Activated naive CD4-positive, alpha-beta T cell treated with anti-CD3 and anti-CD28 coated beads, Interleukin-2, amount 50 U/mL, for 72 hours (primary cell): ENCODE measurements around the gene DNAJC10. TPM values are rescaled to one million over a fixed set of nuclear protein-coding genes. Genes with fewer than 3 reads are reported as not detected.

Source experiments
- ATAC-seq, 2 donors: fragments of 150-1000 bp; cut with Tn5 transposase; 2 replicates each; pipeline ENCODE4 v1.10.0; 2021; ENCODE audit warnings: mild to moderate bottlenecking in 2 of 2, moderate library complexity in 2 of 2
- DNase-seq, 2 donors: peaks; one replicate each; pipeline ENCODE4 v3.0.0; 2021 to 2022; ENCODE audit warnings: low spot score in 2 of 2
- H3K27ac Mint-ChIP-seq, 2 donors: one replicate each; pipeline ENCODE4 v1.8.0; 2022; ENCODE audit warnings: mild to moderate bottlenecking in 2 of 2, mixed read lengths in 2 of 2
- H3K36me3 Mint-ChIP-seq, 2 donors: one replicate each; pipeline ENCODE4 v1.8.0; 2022; ENCODE audit warnings: mixed read lengths in 2 of 2
- H3K9me3 Mint-ChIP-seq, 2 donors: one replicate each; pipeline ENCODE4 v1.8.0; 2022; ENCODE audit warnings: mixed read lengths in 2 of 2
- total RNA-seq, 2 donors: library from RNA; stranded (reverse); gene quantifications; one replicate each; pipeline ENCODE4 v1.2.3, GENCODE V29; 2022

DNAJC10 gene
- total RNA-seq, 2 donors from 2014 or later, result 36.9 to 37.2 TPM

DNA sequence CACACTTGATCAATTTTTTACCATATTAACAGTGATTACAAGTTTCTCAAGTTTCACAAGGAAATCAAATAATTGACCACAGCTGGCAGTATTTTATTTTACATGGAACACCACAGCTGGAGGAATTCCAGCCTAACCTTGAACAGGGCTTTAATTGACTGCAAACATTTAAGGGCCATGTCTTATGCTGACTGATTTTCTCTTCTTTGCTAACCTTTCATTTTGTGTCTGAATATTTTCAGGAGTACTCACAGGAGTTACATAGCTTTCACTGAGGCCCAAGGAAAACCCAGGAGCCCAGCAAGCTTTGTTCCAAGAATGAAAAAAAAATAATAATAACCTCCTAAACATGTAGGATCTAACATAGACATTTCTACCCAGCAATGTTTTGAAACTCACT is 100.8 kb downstream of the DNAJC10 start:
- Mint-ChIP-seq H3K9me3 (no peaks in the 10 kb centered on the region), H3K36me3 (no peaks in the 10 kb centered on the region), H3K27ac (no peak overlapping the region)
- ATAC-seq (no peak), DNase-seq (no peak)

DNA sequence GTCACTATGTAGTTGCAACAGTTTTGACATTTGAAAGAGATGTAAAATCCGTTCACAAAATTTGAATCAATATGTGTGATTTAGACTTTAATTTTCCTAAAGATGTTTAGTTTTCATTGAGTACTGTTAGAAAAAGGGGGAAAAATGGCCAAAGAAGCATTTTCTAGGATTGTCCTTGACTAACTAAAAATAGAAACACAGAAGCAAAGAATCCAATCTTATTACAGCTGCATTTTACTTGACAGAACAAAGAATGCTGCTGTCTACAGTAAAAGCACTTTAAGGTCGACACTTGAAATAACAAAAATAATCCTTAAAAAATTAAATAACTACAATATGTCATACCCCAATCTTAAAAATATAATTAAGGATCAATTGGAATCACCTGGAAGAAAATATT is 101.5 kb downstream of the DNAJC10 start:
- no peak for ATAC-seq

GRCh38 chr2:182818501-182818900 is 102.4 kb downstream of the DNAJC10 start:
- Mint-ChIP-seq H3K27ac (no peak overlapping the region), H3K9me3 (no peaks in the 10 kb centered on the region), H3K36me3 (no peaks in the 10 kb centered on the region)
- no peak for DNase-seq
- ATAC-seq, result no peak

More for the DNA sequence above, 101.5 kb downstream of the DNAJC10 start:
- H3K36me3 Mint-ChIP-seq, result no peaks in the 10 kb centered on the region
- DNase-seq, result no peak
- H3K27ac Mint-ChIP-seq, result no peak overlapping the region
- no peaks in the 10 kb centered on the region for H3K9me3 Mint-ChIP-seq

- no peak for ATAC-seq
Measured at GRCh38 chr2:182818925-182819324, 102.9 kb downstream of the DNAJC10 start.

GRCh38 chr2:182819412-182819811 is 103.4 kb downstream of the DNAJC10 start:
- Mint-ChIP-seq H3K36me3 (no peaks in the 10 kb centered on the region), H3K9me3 (no peaks in the 10 kb centered on the region), H3K27ac (no peak overlapping the region)
- ATAC-seq (no peak), DNase-seq (no peak)

More at GRCh38 chr2:182818925-182819324, 102.9 kb downstream of the DNAJC10 start:
- no peak for DNase-seq
- no peaks in the 10 kb centered on the region for H3K9me3 Mint-ChIP-seq
- no peaks in the 10 kb centered on the region for H3K36me3 Mint-ChIP-seq
- no peak overlapping the region for H3K27ac Mint-ChIP-seq

DNA sequence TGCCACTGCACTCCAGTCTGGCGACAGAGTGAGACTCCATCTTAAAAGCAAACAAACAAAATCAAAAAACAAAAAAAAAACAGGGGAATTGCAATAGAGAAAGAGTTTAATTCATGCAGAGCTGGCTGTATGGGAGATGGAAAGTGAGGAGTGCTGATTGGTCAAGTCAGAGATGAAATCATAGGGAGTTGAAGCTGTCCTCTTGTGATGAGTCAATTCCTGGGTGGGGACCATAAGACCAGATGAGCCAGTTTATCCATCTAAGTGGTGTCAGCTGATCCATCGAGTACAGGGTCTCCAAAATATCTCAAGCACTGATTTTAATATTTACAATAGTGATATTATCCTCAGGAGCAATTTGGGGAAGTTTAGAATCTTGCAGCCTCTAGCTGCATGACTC is 105.1 kb downstream of the DNAJC10 start:
- no peaks in the 10 kb centered on the region for H3K9me3 Mint-ChIP-seq
- no peak for DNase-seq
- no peak for ATAC-seq
- H3K36me3 Mint-ChIP-seq, result no peaks in the 10 kb centered on the region
- H3K27ac Mint-ChIP-seq, result no peak overlapping the region

- H3K9me3 Mint-ChIP-seq, result no peaks in the 10 kb centered on the region
- no peak overlapping the region for H3K27ac Mint-ChIP-seq
- ATAC-seq, result no peak
- no peaks in the 10 kb centered on the region for H3K36me3 Mint-ChIP-seq
- DNase-seq, result no peak
Measured at GRCh38 chr2:182822733-182823132, 106.7 kb downstream of the DNAJC10 start.

DNA sequence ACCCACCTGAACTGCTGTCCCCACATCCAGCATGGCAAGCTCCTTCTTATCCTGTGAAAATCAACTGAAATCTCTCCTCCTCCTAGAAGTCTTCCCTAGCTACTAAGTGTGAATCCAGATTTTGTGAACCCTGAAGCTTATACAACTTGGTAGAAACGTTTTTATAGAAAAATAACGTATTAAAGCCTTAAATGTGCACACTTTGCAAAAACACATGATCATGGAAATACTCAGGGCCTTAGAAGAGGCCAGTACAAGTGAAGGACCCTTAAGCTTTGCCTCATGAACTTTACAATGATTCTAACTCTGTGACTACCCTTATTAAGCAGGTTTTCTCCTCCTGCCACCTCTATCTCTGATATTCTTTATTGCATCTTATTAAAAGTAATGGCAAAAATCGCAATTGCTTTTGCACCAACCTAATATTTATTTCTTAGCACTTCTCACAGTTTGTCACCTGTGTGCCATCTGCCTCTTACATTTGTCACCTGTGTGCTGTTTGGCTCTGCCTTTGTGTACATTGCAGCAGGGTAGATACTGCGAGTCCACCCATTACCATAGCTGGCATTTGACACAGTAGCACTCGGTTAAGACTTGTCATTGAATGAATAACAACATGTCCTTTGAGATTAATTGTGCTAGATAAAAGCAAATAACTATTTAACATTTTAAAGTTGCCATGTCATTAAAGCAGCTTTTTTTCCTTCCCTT is 108.2 kb downstream of the DNAJC10 start:
- H3K36me3 Mint-ChIP-seq, result no peaks in the 10 kb centered on the region
- DNase-seq (no peak), ATAC-seq (no peak)
- H3K9me3 Mint-ChIP-seq, result no peaks in the 10 kb centered on the region
- H3K27ac Mint-ChIP-seq, result no peak overlapping the region

GRCh38 chr2:182824767-182825158 is 108.7 kb downstream of the DNAJC10 start:
- Mint-ChIP-seq H3K27ac (no peak overlapping the region), H3K9me3 (no peaks in the 10 kb centered on the region), H3K36me3 (no peaks in the 10 kb centered on the region)
- ATAC-seq (no peak), DNase-seq (no peak)

GRCh38 chr2:182826064-182826463 is 110.0 kb downstream of the DNAJC10 start:
- Mint-ChIP-seq H3K27ac (no peak overlapping the region), H3K9me3 (no peaks in the 10 kb centered on the region)
- ATAC-seq, result no peak

DNA sequence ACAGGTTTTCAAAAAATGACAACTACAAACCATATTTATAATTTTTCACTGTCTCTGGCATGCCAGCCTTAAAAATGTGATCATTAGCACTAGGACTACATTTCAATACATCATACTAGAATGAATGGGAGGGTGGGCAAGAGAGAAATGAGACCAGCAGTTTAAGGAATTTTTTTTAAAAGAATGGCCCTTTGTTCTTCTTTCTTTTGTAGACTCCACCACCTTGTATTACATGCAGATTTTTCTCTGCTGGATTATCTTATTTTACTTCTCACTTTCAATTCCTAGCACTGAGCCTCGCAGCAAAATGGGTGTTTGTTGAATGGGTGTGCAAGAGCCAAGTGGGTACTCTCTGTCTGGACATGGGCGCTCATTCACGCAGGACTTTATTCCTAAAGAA is 110.4 kb downstream of the DNAJC10 start:
- DNase-seq, result no peak
- Mint-ChIP-seq H3K36me3 (no peaks in the 10 kb centered on the region), H3K27ac (no peak overlapping the region), H3K9me3 (no peaks in the 10 kb centered on the region)
- no peak for ATAC-seq

More at GRCh38 chr2:182826064-182826463, 110.0 kb downstream of the DNAJC10 start:
- DNase-seq, result no peak
- no peaks in the 10 kb centered on the region for H3K36me3 Mint-ChIP-seq

DNA sequence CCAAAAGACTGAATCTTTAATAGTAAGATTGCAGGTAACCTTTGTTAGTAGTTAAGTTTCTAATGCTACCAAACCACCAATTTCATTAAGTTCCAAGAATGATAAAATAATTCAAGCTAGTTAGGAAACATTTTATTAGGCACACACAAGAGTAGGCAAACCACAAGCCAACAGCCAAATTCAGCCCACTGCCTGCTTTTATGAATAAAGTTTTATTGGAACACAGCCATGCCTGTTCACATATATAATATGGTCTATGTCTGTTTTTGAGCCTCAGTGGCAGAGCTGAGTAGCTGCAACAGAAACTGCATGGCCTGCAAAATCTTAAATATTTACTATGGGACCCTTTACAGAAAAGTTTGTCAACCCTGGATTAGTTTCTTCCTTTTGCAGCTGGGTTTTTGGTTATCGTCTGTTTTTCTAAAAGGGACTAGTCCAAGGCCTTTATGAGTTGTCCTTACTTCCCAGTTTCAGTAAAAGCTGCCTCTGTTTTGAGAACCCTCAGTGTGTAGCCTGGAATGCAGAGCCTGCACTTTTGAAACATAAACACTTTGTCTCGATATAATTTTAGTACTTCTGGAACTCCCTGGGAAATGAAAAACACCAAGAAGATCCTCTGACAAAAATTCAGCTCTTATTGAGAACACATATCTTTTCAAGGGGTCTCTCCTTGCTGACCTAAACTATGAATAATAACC is 111.3 kb downstream of the DNAJC10 start:
- no peaks in the 10 kb centered on the region for H3K36me3 Mint-ChIP-seq
- DNase-seq (no peak), ATAC-seq (no peak)
- no peak overlapping the region for H3K27ac Mint-ChIP-seq
- H3K9me3 Mint-ChIP-seq, result no peaks in the 10 kb centered on the region

DNA sequence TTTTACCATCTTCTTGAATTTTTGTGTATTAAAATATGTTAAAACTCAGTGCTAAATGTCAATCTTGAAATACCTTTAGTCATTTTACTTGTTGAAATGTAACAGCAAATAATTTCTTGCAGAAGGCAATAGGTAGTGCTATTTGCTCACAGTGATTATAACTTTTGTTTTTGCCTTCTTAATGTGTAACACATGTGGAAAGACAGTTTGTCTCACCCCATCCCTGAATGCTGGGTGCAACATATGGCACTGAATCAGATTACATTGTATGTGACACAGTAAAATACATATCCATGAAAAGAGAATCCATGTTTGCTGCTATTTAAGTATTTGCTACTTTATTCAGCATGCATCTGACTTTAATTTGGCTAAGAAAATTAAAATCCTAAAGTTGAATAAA is 115.0 kb downstream of the DNAJC10 start:
- ATAC-seq (no peak), DNase-seq (no peak)
- H3K9me3 Mint-ChIP-seq, result no peaks in the 10 kb centered on the region
- no peaks in the 10 kb centered on the region for H3K36me3 Mint-ChIP-seq
- H3K27ac Mint-ChIP-seq, result no peak overlapping the region

DNA sequence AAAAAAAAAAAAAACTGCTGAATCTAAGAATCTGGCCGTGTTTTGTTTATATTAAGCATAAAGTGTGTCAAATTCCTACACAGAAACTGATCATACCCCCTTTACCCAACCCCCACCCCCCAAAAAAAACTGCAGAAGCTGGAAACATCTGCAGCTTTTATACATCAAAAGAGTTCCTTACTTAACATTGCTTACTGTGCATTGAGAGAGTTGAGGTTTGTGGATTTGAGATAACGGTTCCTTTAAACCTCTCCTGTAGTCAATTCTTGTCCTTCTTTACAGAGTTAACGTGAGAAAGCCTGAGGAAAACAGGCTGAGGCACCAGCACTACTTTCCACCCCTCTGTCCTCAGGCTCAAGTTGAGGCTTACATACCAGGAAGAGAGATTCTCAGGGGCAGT is 115.9 kb downstream of the DNAJC10 start:
- no peak for ATAC-seq

DNA sequence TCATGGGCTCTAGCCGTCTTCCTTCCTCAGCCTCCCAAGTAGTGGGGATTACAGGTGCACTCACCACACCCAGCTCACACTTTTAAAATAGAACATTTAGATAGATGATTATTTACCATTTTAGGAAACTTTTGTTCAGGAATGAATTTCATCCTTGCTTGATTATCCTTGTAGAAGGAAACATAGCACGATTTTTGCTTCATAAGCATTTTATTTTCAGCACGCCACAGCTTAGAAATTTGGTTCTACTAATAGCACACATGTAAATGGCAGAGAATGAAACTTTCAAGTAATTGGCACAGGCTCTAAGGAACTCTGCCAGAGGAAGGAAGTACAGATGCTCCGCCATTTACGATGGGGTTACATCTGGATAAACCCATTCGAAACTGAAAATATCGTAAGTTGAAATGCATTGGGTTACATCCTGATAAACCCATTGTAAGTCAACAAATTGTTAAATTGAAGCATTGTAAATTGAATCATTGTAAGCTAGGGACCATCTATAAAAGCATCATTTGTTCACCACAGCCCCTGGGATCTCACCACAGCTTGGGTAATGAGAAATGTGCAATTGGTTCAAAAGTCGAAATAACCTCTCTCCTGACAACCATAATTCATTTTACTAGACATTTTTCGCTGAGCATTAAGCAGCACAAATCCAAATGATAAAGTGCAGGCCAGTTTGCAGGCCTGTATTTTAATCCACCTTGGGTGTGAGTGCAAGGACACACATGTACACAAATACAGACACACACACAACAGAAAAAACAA is 117.2 kb downstream of the DNAJC10 start:
- Mint-ChIP-seq H3K36me3 (no peaks in the 10 kb centered on the region), H3K27ac (no peak overlapping the region), H3K9me3 (no peaks in the 10 kb centered on the region)
- ATAC-seq (no peak), DNase-seq (no peak)

More for the DNA sequence above, 115.9 kb downstream of the DNAJC10 start:
- Mint-ChIP-seq H3K36me3 (no peaks in the 10 kb centered on the region), H3K9me3 (no peaks in the 10 kb centered on the region), H3K27ac (no peak overlapping the region)
- no peak for DNase-seq

DNA sequence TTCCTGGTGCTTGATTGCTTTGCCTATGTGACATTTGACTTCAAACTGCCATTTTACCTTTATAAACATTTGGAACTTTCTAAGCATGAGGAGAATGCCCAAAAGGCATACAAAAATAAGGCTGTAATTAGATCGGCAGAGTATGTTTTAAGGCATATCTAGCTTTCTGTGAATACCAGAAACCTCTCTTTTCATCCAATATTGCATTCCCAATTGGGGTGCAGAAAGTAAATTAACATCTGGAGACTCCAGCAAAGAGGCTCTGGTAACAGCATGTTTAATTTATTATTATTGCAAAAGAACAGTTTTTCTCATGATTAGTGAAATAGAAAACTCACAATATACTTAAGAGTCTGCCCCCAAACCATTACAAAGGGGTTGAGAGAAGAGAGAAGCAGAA is 118.2 kb downstream of the DNAJC10 start:
- H3K27ac Mint-ChIP-seq, result no peak overlapping the region
- no peaks in the 10 kb centered on the region for H3K9me3 Mint-ChIP-seq

DNA sequence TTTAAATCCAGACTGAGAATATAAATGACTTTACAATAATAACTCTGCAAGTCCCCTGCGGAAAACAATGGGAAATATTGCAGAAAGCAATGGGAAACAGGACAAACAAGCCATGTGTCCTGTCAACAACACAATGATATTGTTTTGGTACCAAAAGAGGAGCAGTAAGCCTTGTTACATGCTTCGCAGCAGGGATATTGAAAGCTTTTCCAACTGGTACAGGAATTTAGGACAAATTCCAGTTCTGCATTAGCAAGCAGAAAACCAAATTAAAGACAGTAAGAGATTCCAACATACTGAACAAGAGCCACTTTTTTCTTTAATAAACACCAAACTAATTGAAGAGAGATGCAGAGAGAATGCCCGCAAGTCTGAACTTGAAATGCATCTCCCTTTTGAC is 120.4 kb downstream of the DNAJC10 start:
- H3K27ac Mint-ChIP-seq, result no peak overlapping the region
- ATAC-seq (no peak), DNase-seq (no peak)
- no peaks in the 10 kb centered on the region for H3K36me3 Mint-ChIP-seq
- H3K9me3 Mint-ChIP-seq, result no peaks in the 10 kb centered on the region

More for the DNA sequence above, 118.2 kb downstream of the DNAJC10 start:
- no peaks in the 10 kb centered on the region for H3K36me3 Mint-ChIP-seq
- no peak for ATAC-seq
- no peak for DNase-seq
